Fibroblast of skin of back (primary cell): ENCODE data around the gene SYNRG. TPM values are rescaled to one million over a fixed set of nuclear protein-coding genes. Genes with fewer than 3 reads are reported as not detected.
"Not testable (repeated sequence)": the region's sequence is repeated elsewhere in the genome, so short reads cannot be mapped to it uniquely, and the experiment has no call there.

ENCODE experiments used
- DNase-seq: peaks from one replicate; pipeline ENCODE4 v3.0.0-alpha.2; 2013
- polyA plus RNA-seq, 2 experiments: library from polyadenylated mRNA; unstranded; fragments of 120-200 nt; gene quantifications; one replicate each; pipeline ENCODE4 v1.2.1, GENCODE V29; 2013; ENCODE audit not compliant: insufficient read length in 2 of 2

Gene SYNRG, protein sequence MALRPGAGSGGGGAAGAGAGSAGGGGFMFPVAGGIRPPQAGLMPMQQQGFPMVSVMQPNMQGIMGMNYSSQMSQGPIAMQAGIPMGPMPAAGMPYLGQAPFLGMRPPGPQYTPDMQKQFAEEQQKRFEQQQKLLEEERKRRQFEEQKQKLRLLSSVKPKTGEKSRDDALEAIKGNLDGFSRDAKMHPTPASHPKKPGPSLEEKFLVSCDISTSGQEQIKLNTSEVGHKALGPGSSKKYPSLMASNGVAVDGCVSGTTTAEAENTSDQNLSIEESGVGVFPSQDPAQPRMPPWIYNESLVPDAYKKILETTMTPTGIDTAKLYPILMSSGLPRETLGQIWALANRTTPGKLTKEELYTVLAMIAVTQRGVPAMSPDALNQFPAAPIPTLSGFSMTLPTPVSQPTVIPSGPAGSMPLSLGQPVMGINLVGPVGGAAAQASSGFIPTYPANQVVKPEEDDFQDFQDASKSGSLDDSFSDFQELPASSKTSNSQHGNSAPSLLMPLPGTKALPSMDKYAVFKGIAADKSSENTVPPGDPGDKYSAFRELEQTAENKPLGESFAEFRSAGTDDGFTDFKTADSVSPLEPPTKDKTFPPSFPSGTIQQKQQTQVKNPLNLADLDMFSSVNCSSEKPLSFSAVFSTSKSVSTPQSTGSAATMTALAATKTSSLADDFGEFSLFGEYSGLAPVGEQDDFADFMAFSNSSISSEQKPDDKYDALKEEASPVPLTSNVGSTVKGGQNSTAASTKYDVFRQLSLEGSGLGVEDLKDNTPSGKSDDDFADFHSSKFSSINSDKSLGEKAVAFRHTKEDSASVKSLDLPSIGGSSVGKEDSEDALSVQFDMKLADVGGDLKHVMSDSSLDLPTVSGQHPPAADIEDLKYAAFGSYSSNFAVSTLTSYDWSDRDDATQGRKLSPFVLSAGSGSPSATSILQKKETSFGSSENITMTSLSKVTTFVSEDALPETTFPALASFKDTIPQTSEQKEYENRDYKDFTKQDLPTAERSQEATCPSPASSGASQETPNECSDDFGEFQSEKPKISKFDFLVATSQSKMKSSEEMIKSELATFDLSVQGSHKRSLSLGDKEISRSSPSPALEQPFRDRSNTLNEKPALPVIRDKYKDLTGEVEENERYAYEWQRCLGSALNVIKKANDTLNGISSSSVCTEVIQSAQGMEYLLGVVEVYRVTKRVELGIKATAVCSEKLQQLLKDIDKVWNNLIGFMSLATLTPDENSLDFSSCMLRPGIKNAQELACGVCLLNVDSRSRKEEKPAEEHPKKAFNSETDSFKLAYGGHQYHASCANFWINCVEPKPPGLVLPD (N-terminal part only)
- polyA plus RNA-seq (2013, experiment 1 of 2; ENCODE audit: insufficient read length): 16.3 TPM
- 19.8 TPM for polyA plus RNA-seq (2013, experiment 2 of 2; ENCODE audit: insufficient read length)

DNA sequence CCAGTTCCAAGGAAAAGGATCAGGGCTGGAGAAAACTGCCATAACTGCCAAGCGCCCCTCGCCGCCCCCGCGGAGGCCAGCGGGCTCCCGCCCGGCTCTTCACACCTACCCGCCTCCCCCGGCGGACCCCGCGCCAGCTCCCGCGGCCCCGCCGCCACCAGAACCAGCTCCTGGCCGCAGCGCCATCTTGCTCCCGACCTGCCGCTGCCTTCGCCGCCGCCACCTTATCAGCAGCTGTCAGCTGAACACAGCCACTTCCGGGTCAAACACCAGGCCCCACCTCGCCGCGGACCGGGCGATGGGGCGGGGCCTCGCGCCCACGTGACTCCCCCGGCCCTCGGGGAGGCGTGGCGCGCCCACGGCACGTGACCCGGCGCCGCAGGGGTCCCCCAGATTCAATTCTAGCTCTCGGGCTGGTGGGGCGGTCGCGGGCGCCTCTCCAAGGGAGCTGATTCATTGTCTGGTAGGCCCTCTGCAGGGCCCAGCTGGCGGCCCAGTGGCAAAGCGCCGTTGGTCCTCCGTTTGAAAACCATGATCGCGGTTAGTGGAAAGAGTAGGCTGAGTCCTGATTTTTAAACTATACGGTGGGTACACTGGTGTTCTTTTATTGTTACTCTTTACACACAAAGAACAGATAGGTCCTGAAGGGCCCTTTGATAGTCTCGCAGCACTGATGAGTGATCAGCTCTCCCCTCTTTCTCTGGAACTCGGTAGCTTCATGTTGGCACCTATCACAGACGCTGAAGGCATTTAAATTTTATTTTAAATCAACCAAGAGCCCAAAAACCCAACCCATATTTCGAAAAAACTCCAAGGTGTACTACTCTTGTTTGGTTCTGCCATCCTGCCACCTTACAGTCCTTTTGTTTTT lies at the start of gene SYNRG:
Gene SYNRG, minus strand, starts transcription at position 249 of the 871 bp plus-strand sequence. Its CDS starts 63 bp downstream, at position 186.
- DNase-seq: peak; percentile 97

DNA sequence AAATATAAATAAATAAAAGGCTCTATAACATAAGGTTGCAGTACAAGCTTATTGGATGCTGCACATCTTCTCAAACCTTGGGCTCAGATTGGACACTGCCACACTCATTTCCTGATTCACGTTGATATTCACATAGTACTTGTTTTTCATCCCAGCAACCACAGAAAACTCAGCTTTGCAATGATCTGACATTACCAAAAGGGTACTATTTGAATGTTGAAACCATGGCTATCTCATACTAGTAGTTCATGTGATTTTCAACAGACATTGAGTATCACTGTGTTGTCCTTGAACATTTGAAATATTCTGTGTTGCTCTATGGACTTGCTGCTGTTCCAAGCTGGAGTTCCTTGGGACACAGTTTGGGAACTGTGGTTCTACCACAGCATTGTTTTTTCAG lies 48.0 kb upstream of the SYNRG start:
- no peak for DNase-seq

DNA sequence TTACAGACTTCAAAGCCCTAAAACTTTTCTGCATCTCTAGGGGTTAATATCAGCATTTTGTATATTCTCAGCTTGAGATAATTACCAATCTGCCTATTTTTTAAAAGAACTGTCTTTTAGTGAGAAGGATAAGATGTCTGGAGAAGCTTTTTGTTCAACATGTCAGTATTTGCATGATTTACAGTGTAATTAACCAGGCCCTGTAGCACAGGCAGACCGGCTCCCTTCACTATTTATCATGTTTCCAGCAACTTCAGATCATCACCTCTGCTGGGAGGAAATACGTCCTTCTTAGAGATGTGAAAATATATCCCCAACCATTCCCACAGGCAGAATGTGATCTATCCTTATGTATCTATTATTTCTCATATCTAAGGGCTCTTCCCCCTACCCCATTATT lies 42.6 kb upstream of the SYNRG start:
- no peak for DNase-seq

- peak; percentile 58 for DNase-seq
Observed at GRCh38 chr17:37650419-37651003, 41.3 kb upstream of the SYNRG start.

- DNase-seq: peak; percentile 83
Observed at GRCh38 chr17:37648555-37648954, 39.3 kb upstream of the SYNRG start.

GRCh38 chr17:37647856-37648255 lies 38.6 kb upstream of the SYNRG start:
- no peak for DNase-seq

- DNase-seq: peak; percentile 9
Observed at GRCh38 chr17:37643869-37644268, 34.7 kb upstream of the SYNRG start.

DNA sequence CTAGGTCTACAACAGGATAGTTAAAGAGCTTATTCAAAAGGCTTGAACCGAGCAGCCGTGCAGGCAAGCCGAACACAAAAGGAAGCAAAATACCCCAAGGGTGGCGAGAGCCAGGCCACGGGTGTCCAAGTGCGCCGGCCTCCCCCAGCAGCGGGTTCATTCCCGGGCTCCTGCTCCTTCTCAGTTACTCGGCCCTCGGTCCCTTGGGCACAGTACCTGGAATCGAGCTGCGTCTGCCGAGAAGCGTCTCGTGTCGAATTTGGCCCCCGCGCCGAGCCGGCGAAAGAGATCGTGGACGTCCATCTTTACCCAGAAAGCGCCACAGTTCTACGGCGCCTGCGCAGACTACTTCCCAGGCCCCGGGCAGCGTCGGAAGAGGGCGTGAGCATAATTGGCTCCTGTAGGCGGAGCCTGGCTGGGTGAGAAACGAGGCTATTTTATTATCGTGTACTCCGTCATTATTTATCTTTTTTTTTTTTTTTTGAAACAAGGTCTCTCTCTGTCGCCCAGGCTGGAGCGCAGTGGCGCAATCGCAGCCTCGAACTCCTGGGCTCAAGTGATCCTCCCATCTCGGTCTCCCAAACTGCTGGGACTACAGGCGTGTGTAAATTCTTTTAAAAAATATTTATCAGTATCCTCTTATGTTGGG lies 34.0 kb upstream of the SYNRG start, which contains the start of gene DDX52:
Gene DDX52, minus strand, starts transcription at position 329 of the 649 bp plus-strand sequence. Its CDS starts 26 bp downstream, at position 303.
- peak; percentile 93 for DNase-seq

DNA sequence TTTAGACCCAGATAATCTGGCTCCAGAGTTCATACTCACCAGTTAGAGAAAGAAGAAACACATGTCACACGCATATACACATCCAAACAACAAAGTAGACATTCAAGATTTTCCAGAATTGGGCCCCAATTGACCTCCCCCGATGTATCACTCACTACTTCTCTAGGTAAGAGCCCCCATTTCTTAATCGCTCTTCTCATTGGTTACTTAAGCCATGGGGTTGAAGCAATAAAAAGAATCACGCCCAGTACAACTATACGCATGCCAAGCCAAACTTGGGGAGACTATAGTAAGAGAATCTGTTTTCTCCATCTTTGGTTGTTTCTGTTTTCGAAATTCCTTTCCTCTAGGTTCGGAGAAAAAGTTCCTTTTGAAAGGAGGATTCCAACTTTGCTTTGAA lies 33.5 kb upstream of the SYNRG start:
- DNase-seq: peak; percentile 20

GRCh38 chr17:37640015-37640414 lies 30.8 kb upstream of the SYNRG start:
- DNase-seq: no peak

GRCh38 chr17:37637956-37638355 lies 28.7 kb upstream of the SYNRG start:
- DNase-seq: no peak

- DNase-seq: not testable (repeated sequence)
Observed at GRCh38 chr17:37616430-37616829, 7.2 kb upstream of the SYNRG start.

GRCh38 chr17:37614823-37615222 lies 5.6 kb upstream of the SYNRG start:
- DNase-seq: no peak

- peak; percentile 61 for DNase-seq
Observed at GRCh38 chr17:37614391-37614790, 5.2 kb upstream of the SYNRG start.

- no peak for DNase-seq
Observed at GRCh38 chr17:37610971-37611370, 1.8 kb upstream of the SYNRG start.

- not testable (repeated sequence) for DNase-seq
Observed at GRCh38 chr17:37610041-37610420, 813 bp upstream of the SYNRG start.

- DNase-seq: peak; percentile 58
Observed at GRCh38 chr17:37608351-37609169, 658 bp downstream of the SYNRG start.

GRCh38 chr17:37607637-37608331 lies 1.4 kb downstream of the SYNRG start:
- no peak for DNase-seq
